ENCODE results near the gene SHISA5. TPM values are rescaled to one million over a fixed set of nuclear protein-coding genes. Genes with fewer than 3 reads are reported as not detected.

Gene SHISA5
- total and polyA plus RNA-seq, 2 experiments from 2014 or later: 146 to 166 TPM

DNA sequence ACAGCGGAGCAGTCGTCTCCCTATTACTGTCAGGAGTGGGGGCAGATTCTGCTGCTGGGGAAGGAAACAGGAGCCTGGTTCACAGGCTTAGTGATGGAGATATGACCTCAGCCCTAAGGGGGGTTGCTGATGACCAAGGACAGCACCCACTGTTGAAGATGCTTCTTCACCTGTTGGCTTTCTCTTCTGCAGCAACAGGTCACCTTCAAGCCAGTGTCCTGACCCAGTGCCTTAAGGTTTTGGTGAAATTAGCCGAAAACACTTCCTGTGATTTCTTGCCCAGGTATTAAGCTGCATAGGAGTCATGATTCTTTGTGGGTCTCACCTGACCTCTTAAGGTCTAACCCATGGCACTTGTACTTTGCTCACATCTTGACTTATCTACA, 43.5 kb downstream of the SHISA5 start (continued):
- TF ChIP-seq, protein P1, sequence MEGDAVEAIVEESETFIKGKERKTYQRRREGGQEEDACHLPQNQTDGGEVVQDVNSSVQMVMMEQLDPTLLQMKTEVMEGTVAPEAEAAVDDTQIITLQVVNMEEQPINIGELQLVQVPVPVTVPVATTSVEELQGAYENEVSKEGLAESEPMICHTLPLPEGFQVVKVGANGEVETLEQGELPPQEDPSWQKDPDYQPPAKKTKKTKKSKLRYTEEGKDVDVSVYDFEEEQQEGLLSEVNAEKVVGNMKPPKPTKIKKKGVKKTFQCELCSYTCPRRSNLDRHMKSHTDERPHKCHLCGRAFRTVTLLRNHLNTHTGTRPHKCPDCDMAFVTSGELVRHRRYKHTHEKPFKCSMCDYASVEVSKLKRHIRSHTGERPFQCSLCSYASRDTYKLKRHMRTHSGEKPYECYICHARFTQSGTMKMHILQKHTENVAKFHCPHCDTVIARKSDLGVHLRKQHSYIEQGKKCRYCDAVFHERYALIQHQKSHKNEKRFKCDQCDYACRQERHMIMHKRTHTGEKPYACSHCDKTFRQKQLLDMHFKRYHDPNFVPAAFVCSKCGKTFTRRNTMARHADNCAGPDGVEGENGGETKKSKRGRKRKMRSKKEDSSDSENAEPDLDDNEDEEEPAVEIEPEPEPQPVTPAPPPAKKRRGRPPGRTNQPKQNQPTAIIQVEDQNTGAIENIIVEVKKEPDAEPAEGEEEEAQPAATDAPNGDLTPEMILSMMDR (conservative IDR thresholded peaks at IDR 0.05; ENCODE audit: low read depth in 2 of 2): no peak

DNA sequence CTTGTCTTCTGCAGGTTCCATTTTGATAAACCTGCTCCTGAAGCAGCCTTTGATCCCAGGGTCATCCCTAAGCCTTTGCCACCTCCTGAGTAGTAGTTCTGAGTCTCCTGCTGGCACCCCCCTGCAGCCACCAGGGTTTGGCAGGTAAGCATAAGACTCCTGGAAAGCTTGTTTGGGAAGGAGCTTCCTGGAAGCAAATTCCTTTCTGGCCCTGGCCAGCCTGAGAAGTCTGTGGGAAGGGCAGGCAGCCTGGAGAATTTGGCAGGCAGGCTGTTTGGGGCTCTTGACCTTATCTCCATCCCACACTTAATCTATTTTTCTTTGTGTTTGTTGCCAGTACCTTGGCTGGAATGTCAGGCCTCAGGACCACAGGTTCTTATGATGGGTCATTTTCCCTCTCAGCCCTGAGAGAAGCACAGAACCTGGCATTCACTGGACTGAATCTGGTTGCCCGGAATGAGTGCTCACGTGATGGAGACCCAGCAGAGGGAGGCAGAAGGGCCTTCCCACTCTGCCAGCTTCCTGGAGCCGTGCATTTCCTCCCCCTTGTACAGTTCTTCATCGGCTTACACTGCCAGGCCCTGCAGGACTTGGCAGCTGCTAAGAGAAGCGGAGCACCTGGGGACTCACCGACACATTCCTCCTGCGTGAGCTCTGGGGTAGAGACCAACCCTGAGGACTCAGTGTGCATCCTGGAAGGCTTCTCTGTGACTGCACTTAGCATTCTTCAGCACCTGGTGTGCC, 44.0 kb downstream of the SHISA5 start:
- H2AFZ ChIP-seq: no peak overlapping the region
- Mint-ChIP-seq H3K9me3 (no peaks in the 10 kb centered on the region), H3K4me1 (peaks cover 2% of the 10 kb centered on the region; the same call in 1 of the 3 replicates), H3K4me3 (no peak overlapping the region), H3K36me3 (ENCODE audit: low read depth) (peaks cover 44% of the 10 kb centered on the region), H3K27ac (no peak overlapping the region), H3K27me3 (ENCODE audit: insufficient read depth, low read depth, poor library complexity) (peaks cover 4% of the 10 kb centered on the region)
- no peak overlapping the region for H3K27ac ChIP-seq (ENCODE audit: low read depth)
- H3K27me3 ChIP-seq (ENCODE audit: insufficient read depth): no peaks in the 10 kb centered on the region
- no peaks in the 10 kb centered on the region for H3K4me1 ChIP-seq (ENCODE audit: insufficient read depth)
- no peak overlapping the region for H3K4me2 ChIP-seq
- peaks cover 3% of the 10 kb centered on the region for H4K20me1 ChIP-seq (replicated peaks; ENCODE audit: insufficient read depth)
- no peaks in the 10 kb centered on the region for H3K9me2 ChIP-seq (ENCODE audit: insufficient read depth)
- ATAC-seq (no peak), DNase-seq (ENCODE audit: low spot score) (no peak)
- H3K4me3 ChIP-seq: no peak overlapping the region
- H3K79me2 ChIP-seq (replicated peaks; ENCODE audit: insufficient read depth): no peaks in the 10 kb centered on the region
- H3K36me3 ChIP-seq (ENCODE audit: insufficient read depth): peaks cover 37% of the 10 kb centered on the region
- peaks cover 7% of the 10 kb centered on the region; the same call in 1 of the 2 replicates for H3F3A ChIP-seq (replicated peaks; ENCODE audit: low read depth)
- TF ChIP-seq NANOG (IDR thresholded peaks at IDR 0.05; ENCODE audit: borderline replicate concordance): no peak
- TF ChIP-seq ZNF114 (CRISPR knock-in tag; IDR thresholded peaks at IDR 0.05): no peak
- TF ChIP-seq, protein P1 (conservative IDR thresholded peaks at IDR 0.05; ENCODE audit: low read depth in 2 of 2): no peak
- TF ChIP-seq, protein P2, sequence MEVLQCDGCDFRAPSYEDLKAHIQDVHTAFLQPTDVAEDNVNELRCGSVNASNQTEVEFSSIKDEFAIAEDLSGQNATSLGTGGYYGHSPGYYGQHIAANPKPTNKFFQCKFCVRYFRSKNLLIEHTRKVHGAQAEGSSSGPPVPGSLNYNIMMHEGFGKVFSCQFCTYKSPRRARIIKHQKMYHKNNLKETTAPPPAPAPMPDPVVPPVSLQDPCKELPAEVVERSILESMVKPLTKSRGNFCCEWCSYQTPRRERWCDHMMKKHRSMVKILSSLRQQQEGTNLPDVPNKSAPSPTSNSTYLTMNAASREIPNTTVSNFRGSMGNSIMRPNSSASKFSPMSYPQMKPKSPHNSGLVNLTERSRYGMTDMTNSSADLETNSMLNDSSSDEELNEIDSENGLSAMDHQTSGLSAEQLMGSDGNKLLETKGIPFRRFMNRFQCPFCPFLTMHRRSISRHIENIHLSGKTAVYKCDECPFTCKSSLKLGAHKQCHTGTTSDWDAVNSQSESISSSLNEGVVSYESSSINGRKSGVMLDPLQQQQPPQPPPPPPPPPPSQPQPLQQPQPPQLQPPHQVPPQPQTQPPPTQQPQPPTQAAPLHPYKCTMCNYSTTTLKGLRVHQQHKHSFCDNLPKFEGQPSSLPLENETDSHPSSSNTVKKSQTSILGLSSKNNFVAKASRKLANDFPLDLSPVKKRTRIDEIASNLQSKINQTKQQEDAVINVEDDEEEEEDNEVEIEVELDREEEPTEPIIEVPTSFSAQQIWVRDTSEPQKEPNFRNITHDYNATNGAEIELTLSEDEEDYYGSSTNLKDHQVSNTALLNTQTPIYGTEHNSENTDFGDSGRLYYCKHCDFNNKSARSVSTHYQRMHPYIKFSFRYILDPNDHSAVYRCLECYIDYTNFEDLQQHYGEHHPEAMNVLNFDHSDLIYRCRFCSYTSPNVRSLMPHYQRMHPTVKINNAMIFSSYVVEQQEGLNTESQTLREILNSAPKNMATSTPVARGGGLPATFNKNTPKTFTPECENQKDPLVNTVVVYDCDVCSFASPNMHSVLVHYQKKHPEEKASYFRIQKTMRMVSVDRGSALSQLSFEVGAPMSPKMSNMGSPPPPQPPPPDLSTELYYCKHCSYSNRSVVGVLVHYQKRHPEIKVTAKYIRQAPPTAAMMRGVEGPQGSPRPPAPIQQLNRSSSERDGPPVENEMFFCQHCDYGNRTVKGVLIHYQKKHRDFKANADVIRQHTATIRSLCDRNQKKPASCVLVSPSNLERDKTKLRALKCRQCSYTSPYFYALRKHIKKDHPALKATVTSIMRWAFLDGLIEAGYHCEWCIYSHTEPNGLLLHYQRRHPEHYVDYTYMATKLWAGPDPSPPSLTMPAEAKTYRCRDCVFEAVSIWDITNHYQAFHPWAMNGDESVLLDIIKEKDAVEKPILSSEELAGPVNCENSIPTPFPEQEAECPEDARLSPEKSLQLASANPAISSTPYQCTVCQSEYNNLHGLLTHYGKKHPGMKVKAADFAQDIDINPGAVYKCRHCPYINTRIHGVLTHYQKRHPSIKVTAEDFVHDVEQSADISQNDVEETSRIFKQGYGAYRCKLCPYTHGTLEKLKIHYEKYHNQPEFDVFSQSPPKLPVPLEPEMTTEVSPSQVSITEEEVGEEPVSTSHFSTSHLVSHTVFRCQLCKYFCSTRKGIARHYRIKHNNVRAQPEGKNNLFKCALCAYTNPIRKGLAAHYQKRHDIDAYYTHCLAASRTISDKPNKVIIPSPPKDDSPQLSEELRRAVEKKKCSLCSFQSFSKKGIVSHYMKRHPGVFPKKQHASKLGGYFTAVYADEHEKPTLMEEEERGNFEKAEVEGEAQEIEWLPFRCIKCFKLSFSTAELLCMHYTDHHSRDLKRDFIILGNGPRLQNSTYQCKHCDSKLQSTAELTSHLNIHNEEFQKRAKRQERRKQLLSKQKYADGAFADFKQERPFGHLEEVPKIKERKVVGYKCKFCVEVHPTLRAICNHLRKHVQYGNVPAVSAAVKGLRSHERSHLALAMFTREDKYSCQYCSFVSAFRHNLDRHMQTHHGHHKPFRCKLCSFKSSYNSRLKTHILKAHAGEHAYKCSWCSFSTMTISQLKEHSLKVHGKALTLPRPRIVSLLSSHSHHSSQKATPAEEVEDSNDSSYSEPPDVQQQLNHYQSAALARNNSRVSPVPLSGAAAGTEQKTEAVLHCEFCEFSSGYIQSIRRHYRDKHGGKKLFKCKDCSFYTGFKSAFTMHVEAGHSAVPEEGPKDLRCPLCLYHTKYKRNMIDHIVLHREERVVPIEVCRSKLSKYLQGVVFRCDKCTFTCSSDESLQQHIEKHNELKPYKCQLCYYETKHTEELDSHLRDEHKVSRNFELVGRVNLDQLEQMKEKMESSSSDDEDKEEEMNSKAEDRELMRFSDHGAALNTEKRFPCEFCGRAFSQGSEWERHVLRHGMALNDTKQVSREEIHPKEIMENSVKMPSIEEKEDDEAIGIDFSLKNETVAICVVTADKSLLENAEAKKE (CRISPR knock-in tag; IDR thresholded peaks at IDR 0.05): no peak
- TF ChIP-seq, protein P3, sequence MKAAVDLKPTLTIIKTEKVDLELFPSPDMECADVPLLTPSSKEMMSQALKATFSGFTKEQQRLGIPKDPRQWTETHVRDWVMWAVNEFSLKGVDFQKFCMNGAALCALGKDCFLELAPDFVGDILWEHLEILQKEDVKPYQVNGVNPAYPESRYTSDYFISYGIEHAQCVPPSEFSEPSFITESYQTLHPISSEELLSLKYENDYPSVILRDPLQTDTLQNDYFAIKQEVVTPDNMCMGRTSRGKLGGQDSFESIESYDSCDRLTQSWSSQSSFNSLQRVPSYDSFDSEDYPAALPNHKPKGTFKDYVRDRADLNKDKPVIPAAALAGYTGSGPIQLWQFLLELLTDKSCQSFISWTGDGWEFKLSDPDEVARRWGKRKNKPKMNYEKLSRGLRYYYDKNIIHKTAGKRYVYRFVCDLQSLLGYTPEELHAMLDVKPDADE (IDR thresholded peaks at IDR 0.05): no peak
- no peak for TF ChIP-seq CREB1 (CRISPR knock-in tag; IDR thresholded peaks at IDR 0.05; ENCODE audit: low read depth)
- no peak for TF ChIP-seq EZH2 (IDR thresholded peaks at IDR 0.05; ENCODE audit: low read depth, unreplicated experiment)
- TF ChIP-seq, protein P4, sequence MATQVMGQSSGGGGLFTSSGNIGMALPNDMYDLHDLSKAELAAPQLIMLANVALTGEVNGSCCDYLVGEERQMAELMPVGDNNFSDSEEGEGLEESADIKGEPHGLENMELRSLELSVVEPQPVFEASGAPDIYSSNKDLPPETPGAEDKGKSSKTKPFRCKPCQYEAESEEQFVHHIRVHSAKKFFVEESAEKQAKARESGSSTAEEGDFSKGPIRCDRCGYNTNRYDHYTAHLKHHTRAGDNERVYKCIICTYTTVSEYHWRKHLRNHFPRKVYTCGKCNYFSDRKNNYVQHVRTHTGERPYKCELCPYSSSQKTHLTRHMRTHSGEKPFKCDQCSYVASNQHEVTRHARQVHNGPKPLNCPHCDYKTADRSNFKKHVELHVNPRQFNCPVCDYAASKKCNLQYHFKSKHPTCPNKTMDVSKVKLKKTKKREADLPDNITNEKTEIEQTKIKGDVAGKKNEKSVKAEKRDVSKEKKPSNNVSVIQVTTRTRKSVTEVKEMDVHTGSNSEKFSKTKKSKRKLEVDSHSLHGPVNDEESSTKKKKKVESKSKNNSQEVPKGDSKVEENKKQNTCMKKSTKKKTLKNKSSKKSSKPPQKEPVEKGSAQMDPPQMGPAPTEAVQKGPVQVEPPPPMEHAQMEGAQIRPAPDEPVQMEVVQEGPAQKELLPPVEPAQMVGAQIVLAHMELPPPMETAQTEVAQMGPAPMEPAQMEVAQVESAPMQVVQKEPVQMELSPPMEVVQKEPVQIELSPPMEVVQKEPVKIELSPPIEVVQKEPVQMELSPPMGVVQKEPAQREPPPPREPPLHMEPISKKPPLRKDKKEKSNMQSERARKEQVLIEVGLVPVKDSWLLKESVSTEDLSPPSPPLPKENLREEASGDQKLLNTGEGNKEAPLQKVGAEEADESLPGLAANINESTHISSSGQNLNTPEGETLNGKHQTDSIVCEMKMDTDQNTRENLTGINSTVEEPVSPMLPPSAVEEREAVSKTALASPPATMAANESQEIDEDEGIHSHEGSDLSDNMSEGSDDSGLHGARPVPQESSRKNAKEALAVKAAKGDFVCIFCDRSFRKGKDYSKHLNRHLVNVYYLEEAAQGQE (IDR thresholded peaks at IDR 0.05; ENCODE audit: unreplicated experiment): no peak

All from GM23338 (cell line).